ENCODE data around the gene RAB6B. TPM values are rescaled to one million over a fixed set of nuclear protein-coding genes. Genes with fewer than 3 reads are reported as not detected.

RAB6B gene
- total RNA-seq, 1 donor from 2014 or later: 21.2 TPM

DNA sequence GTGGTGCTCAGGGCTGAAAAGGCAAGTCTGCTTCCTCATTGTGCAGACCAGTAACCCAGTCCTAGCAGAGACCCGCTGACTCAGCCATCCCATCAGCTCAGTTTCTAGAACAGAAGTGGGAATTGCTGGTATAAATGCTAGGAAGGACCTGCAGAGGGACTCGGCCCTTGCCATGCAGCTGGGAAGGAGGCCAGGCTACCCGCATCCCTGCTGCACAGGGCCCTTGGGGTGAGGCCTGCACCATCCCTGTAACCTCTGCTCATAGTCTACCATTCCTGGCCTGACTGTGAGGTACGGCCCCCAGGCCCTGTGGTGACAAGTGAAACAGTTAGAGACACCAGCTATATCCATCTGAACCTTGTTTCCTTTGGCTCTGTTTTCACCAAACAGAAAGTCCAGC, 23.5 kb downstream of the RAB6B start:
- H3K36me3 Mint-ChIP-seq: peaks cover 7% of the 10 kb centered on the region
- DNase-seq (ENCODE audit: extremely low spot score, unreplicated experiment): no peak
- peaks cover 8% of the 10 kb centered on the region for H3K4me1 Mint-ChIP-seq (ENCODE audit: unreplicated experiment)
- TF ChIP-seq, protein P1, sequence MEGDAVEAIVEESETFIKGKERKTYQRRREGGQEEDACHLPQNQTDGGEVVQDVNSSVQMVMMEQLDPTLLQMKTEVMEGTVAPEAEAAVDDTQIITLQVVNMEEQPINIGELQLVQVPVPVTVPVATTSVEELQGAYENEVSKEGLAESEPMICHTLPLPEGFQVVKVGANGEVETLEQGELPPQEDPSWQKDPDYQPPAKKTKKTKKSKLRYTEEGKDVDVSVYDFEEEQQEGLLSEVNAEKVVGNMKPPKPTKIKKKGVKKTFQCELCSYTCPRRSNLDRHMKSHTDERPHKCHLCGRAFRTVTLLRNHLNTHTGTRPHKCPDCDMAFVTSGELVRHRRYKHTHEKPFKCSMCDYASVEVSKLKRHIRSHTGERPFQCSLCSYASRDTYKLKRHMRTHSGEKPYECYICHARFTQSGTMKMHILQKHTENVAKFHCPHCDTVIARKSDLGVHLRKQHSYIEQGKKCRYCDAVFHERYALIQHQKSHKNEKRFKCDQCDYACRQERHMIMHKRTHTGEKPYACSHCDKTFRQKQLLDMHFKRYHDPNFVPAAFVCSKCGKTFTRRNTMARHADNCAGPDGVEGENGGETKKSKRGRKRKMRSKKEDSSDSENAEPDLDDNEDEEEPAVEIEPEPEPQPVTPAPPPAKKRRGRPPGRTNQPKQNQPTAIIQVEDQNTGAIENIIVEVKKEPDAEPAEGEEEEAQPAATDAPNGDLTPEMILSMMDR (conservative IDR thresholded peaks at IDR 0.05): no peak
- H3K9me3 Mint-ChIP-seq: no peaks in the 10 kb centered on the region
- no peak overlapping the region for H3K27ac Mint-ChIP-seq
- no peak overlapping the region for H3K4me3 Mint-ChIP-seq
- no peaks in the 10 kb centered on the region for H3K27me3 Mint-ChIP-seq

DNA sequence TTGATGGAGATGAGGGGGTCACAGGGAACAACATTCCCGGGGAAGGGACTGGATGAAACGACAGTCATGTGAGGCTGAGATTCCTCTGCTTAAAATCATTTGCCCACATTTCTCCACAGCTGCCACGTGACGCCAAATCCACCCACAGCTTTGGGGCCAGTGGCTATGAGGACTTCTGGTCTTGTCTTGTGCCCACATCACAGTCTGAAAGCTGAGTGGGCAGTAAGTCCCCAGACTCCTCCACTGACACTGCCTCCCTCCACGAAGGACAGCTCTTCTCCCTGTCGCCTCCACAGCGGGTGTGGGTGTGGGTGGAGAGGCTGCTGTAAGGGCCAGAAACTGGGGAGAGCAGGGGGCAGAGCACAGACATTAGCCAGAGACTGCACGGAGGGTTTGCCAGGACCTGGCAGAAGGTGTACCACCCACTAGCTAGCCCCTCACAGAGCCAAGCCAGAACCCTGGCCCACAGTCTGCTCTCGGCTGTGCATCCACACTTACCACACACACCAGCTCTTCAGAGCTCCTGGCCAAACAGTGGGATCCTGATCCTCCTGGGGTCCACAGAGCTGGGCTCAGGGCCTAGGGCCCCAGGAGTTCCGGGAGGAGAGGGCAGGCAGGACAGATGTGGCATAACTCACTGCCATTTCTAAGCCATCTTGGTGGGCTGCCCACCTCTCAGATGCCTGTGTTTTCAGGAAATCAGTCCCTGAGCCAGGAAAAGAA, 24.2 kb downstream of the RAB6B start:
- H3K4me3 Mint-ChIP-seq: no peak overlapping the region
- no peak overlapping the region for H3K27ac Mint-ChIP-seq
- DNase-seq (ENCODE audit: extremely low spot score, unreplicated experiment): no peak
- H3K9me3 Mint-ChIP-seq: no peaks in the 10 kb centered on the region
- TF ChIP-seq, protein P1 (conservative IDR thresholded peaks at IDR 0.05): no peak
- no peaks in the 10 kb centered on the region for H3K27me3 Mint-ChIP-seq
- H3K36me3 Mint-ChIP-seq: peaks cover 7% of the 10 kb centered on the region
- H3K4me1 Mint-ChIP-seq (ENCODE audit: unreplicated experiment): peaks cover 8% of the 10 kb centered on the region

DNA sequence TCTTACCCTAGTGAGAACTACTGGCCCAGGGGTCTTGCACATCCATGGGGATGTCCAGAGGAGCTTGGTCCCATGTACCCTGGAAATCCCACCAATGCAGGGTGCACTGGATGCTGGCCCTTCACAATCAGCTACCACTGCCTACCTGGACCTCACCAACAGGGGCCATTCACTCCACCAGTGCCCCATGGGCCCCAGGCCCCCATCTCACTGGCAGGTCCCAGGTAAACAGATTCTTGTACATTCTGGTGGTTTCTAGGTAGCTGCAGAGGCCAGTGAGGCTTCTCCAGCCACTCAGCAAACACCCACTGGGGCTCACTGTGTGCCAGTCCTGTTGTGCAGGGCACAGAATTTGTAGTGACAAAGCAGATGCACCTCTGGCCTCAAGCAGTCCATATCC, 24.9 kb downstream of the RAB6B start:
- H3K4me3 Mint-ChIP-seq: no peak overlapping the region
- H3K9me3 Mint-ChIP-seq: no peaks in the 10 kb centered on the region
- peaks cover 7% of the 10 kb centered on the region for H3K36me3 Mint-ChIP-seq
- no peak overlapping the region for H3K27ac Mint-ChIP-seq
- TF ChIP-seq, protein P1 (conservative IDR thresholded peaks at IDR 0.05): no peak
- H3K4me1 Mint-ChIP-seq (ENCODE audit: unreplicated experiment): peaks cover 8% of the 10 kb centered on the region
- no peak for DNase-seq (ENCODE audit: extremely low spot score, unreplicated experiment)
- H3K27me3 Mint-ChIP-seq: no peaks in the 10 kb centered on the region

DNA sequence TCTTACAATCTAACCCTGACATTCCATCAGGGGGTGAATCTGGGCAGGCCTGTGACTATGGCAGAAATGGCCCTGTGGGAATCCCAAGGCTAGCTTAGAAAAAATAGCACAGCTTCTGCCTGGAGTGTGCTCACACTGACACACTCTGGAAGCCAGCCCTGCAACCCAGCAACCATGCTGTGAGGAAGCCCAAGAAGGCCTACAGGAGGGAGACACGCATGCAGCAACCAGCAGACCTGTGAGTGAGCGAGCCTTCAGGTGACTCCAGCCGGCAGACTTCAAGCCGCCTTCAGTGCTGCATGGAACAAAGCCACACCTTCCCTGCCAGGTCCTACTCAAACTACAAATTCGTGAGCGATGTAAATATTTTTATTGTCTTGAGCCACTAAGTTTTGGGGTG, 26.1 kb downstream of the RAB6B start:
- Mint-ChIP-seq H3K27me3 (no peaks in the 10 kb centered on the region), H3K4me1 (ENCODE audit: unreplicated experiment) (peaks cover 8% of the 10 kb centered on the region), H3K4me3 (no peak overlapping the region), H3K9me3 (no peaks in the 10 kb centered on the region), H3K27ac (no peak overlapping the region), H3K36me3 (peaks cover 7% of the 10 kb centered on the region)
- TF ChIP-seq, protein P1 (conservative IDR thresholded peaks at IDR 0.05): no peak
- no peak for DNase-seq (ENCODE audit: extremely low spot score, unreplicated experiment)

DNA sequence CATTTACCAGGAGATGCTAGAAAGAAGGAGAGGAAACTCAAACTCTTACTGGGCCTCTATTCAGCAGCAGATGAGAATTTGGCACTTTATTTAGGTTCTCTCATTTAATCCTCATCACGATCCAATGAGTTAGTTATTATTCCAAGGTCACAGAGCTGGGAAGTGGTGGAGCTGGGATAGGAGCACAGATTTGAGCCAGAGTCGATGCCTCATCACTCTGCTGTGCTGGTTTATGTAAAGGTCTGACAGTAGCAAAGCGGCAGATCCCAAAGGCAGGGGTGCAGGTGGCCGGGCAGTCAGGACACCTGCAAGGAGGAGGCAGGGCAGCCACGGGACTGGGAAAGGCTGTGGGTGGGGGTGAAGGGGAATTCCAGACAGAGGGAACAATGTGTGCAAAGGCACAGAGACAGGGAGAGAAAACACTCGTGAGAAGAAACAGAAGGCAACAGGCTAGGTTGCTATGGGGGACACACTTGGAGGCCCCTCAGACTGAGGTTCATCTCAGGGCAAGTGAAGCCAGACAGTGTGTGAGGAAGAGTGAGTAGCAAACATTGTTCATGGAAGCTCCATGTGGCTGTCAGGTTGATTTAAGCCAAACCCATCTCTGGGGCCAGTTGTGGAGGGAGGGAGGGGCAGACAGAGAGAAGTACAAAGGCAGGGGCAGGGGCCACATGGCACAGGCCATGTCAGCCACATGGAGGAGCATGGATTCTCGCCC, 26.8 kb downstream of the RAB6B start:
- Mint-ChIP-seq H3K27me3 (no peaks in the 10 kb centered on the region), H3K27ac (no peak overlapping the region), H3K4me1 (ENCODE audit: unreplicated experiment) (peaks cover 8% of the 10 kb centered on the region), H3K9me3 (no peaks in the 10 kb centered on the region), H3K36me3 (peaks cover 7% of the 10 kb centered on the region), H3K4me3 (no peak overlapping the region)
- DNase-seq (ENCODE audit: extremely low spot score, unreplicated experiment): no peak
- TF ChIP-seq, protein P1 (conservative IDR thresholded peaks at IDR 0.05): no peak
